ENCODE data around the gene MSL3. TPM values are rescaled to one million over a fixed set of nuclear protein-coding genes. Genes with fewer than 3 reads are reported as not detected.

The MSL3 gene
- total RNA-seq, 6 experiments from 2014 or later, result 17.1 to 23.2 (median 21.6) TPM

DNA sequence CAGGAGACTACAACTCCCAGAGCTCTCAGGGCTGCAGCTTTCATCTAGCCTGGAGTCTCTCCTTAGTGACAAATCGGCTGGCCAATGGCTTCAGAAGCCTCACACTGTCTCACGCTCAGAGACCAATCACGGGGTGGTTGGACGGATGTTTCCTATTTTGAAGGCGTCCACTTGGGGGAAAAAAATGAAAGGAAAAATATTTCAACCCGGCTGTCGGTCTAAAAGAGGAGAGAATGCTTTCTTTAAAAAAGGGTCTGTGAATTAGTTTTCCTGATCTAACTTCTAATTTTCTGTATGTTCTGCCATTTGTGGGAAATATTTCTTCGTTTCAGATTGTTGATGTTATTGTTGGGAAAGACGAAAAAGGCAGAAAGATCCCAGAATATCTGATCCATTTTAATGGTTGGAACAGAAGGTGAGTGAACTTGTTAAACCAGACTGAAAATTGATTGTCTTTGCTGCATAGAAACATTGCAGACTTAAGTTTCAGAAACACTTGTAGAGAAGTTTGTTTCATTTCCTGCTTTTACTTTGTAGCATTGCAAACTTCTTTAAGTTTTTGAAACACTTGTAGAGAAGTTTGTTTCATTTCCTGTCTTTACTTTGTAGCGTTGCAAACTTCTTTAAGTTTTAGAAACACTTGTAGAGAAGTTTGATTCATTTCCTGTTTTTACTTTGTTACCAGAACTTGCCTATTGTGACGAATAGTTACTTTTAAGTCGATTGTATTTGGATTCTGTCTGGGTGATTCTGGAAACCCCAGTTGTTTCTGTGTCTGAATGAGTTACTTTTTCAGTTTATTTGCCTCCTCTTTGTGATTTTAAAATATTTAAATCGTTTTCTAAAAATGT lies 1.6 kb downstream of the MSL3 start:
- Mint-ChIP-seq H3K4me1 (ENCODE audit: low read depth) (peaks cover 27% of the 10 kb centered on the region), H3K27me3 (ENCODE audit: insufficient read depth) (no peaks in the 10 kb centered on the region; the same call in 1 of the 2 replicates), H3K27ac (peak overlapping the region; percentile 99), H3K4me3 (peak overlapping the region; percentile 95), H3K9me3 (no peaks in the 10 kb centered on the region), H3K36me3 (ENCODE audit: low read depth) (0 out of 2 replicates have a peak, but pooled peaks cover 4% of the 10 kb centered on the region)
- TF ChIP-seq, protein P1, sequence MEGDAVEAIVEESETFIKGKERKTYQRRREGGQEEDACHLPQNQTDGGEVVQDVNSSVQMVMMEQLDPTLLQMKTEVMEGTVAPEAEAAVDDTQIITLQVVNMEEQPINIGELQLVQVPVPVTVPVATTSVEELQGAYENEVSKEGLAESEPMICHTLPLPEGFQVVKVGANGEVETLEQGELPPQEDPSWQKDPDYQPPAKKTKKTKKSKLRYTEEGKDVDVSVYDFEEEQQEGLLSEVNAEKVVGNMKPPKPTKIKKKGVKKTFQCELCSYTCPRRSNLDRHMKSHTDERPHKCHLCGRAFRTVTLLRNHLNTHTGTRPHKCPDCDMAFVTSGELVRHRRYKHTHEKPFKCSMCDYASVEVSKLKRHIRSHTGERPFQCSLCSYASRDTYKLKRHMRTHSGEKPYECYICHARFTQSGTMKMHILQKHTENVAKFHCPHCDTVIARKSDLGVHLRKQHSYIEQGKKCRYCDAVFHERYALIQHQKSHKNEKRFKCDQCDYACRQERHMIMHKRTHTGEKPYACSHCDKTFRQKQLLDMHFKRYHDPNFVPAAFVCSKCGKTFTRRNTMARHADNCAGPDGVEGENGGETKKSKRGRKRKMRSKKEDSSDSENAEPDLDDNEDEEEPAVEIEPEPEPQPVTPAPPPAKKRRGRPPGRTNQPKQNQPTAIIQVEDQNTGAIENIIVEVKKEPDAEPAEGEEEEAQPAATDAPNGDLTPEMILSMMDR (IDR thresholded peaks at IDR 0.05), result peak; percentile 14; the same call in 1 of the 2 replicates
- DNase-seq, result peak; percentile 90

DNA sequence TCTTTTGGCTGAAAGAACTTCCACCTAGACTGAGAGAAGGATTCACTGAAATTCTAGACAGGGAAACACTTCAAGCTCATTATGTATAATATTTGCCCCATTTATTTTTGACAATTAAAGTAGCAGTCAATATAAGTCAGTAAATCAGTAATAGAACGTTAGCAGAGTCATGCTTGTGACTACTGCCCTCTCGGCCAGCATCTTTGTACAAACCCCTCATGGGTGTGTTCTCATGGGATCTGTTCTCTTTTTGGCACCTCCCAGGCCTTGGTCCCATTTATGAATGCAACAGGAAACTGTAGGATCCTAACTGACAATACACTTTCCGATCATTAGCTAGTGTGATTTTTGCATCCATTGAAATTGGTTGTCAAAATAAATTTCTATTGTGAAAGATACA lies 2.9 kb downstream of the MSL3 start:
- H3K36me3 Mint-ChIP-seq (ENCODE audit: low read depth), result peaks cover 8% of the 10 kb centered on the region; the same call in 1 of the 2 replicates
- DNase-seq, result no peak
- no peaks in the 10 kb centered on the region; the same call in 1 of the 2 replicates for H3K27me3 Mint-ChIP-seq (ENCODE audit: insufficient read depth)
- no peaks in the 10 kb centered on the region for H3K9me3 Mint-ChIP-seq
- peak overlapping the region; percentile 22; the same call in 1 of the 2 replicates for H3K4me3 Mint-ChIP-seq
- peaks cover 21% of the 10 kb centered on the region for H3K4me1 Mint-ChIP-seq (ENCODE audit: low read depth)
- H3K27ac Mint-ChIP-seq, result peak overlapping the region; percentile 26
- TF ChIP-seq, protein P1 (IDR thresholded peaks at IDR 0.05), result no peak

DNA sequence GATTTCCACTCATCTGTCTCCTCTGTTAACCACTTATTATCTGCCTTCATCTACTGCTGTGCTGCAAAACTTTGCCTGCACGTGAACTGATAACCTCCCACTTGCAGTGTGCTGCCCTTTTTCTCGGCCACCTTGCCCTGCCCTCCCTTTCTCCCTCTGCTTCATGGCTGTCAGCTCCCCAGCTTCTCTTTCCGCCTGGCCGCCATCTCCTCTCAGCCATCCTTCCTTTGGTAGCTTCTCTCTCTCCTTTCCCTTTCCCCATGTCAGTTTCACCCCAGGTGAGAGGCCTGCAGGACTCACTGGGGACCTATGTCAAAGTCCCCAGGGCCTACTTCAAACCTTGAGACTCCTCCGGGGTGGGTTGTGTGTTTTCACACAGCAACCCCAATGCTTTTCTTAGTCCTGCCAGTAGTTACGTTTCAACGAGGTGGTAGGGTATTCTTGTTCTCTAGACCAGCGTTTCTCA lies 6.6 kb downstream of the MSL3 start:
- Mint-ChIP-seq H3K27me3 (ENCODE audit: insufficient read depth) (no peaks in the 10 kb centered on the region), H3K27ac (no peak overlapping the region), H3K4me1 (ENCODE audit: low read depth) (peaks cover 5% of the 10 kb centered on the region; the same call in 1 of the 2 replicates), H3K4me3 (no peak overlapping the region), H3K36me3 (ENCODE audit: low read depth) (peaks cover 8% of the 10 kb centered on the region; the same call in 1 of the 2 replicates), H3K9me3 (no peaks in the 10 kb centered on the region)
- DNase-seq, result no peak
- TF ChIP-seq, protein P1 (IDR thresholded peaks at IDR 0.05), result no peak

DNA sequence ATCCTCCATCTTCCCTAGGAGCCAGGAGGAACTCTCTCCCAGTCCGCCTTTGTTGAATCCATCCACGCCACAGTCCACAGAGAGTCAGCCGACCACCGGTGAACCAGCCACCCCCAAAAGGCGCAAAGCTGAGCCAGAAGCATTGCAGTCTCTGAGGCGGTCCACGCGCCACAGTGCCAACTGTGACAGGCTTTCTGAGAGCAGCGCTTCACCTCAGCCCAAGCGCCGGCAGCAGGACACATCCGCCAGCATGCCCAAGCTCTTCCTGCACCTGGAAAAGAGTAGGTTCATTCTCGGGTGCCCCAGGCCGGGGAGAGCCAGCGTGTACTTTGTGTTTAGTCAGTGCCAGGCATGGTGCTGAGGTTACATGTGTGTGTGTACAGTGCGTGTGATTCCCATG lies 7.4 kb downstream of the MSL3 start:
- no peaks in the 10 kb centered on the region for H3K9me3 Mint-ChIP-seq
- H3K27ac Mint-ChIP-seq, result no peak overlapping the region
- H3K36me3 Mint-ChIP-seq (ENCODE audit: low read depth), result peaks cover 8% of the 10 kb centered on the region; the same call in 1 of the 2 replicates
- peaks cover 5% of the 10 kb centered on the region; the same call in 1 of the 2 replicates for H3K4me1 Mint-ChIP-seq (ENCODE audit: low read depth)
- no peak for DNase-seq
- no peak overlapping the region for H3K4me3 Mint-ChIP-seq
- TF ChIP-seq, protein P1 (IDR thresholded peaks at IDR 0.05), result no peak
- no peaks in the 10 kb centered on the region for H3K27me3 Mint-ChIP-seq (ENCODE audit: insufficient read depth)

DNA sequence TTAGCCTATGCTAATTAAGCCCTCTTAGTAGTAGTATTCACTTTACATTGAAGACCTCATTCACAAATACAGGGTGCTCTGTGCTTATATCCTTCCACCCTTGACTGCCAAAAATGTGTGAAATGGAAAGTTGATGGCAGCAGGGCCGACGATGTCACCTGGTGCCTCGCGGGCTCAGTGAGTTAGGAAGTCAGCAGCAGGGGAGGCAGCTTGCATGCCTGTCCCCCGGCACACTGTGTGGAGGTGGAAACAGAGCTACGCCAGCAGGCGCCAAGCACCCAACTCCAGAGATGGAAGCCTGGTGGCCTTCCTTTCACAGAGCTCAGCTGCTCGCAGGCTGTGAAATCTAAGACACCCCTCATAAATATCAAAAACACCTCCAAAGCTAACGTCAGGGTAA lies 8.4 kb downstream of the MSL3 start:
- Mint-ChIP-seq H3K9me3 (no peaks in the 10 kb centered on the region), H3K4me3 (no peak overlapping the region), H3K36me3 (ENCODE audit: low read depth) (peaks cover 8% of the 10 kb centered on the region; the same call in 1 of the 2 replicates), H3K27ac (no peak overlapping the region), H3K27me3 (ENCODE audit: insufficient read depth) (no peaks in the 10 kb centered on the region), H3K4me1 (ENCODE audit: low read depth) (no peaks in the 10 kb centered on the region; the same call in 1 of the 2 replicates)
- DNase-seq, result no peak
- TF ChIP-seq, protein P1 (IDR thresholded peaks at IDR 0.05), result no peak

Measured in HFFc6 (cell line).